Duodenal mucosa (tissue), 2 donors: ENCODE results near the gene CORO7.

Source experiments
- H3K27ac ChIP-seq: one replicate; pipeline ENCODE4 v1.7.0; 2013; ENCODE audit warnings: low read depth, low read length
- H3K27me3 ChIP-seq, 2 donors: one replicate each; pipeline ENCODE4 v1.7.0; 2013; ENCODE audit warnings: low read length in 2 of 2, control low read depth in 1 of 2; ENCODE audit not compliant: insufficient read depth in 2 of 2, control insufficient read depth in 1 of 2
- H3K36me3 ChIP-seq, 2 donors: one replicate each; pipeline ENCODE4 v1.7.0; 2013; ENCODE audit warnings: low read length in 2 of 2, control low read depth in 1 of 2; ENCODE audit not compliant: insufficient read depth in 2 of 2, control insufficient read depth in 1 of 2
- H3K4me1 ChIP-seq, 2 donors: one replicate each; pipeline ENCODE4 v1.7.0; 2013; ENCODE audit warnings: low read length in 2 of 2, control low read depth in 1 of 2; ENCODE audit not compliant: insufficient read depth in 2 of 2, control insufficient read depth in 1 of 2
- H3K4me3 ChIP-seq, 2 donors: one replicate each; pipeline ENCODE4 v1.7.0; 2013; ENCODE audit warnings: low read length in 2 of 2, low read depth in 1 of 2
- H3K9ac ChIP-seq, 2 donors: one replicate each; pipeline ENCODE4 v1.7.0; 2013; ENCODE audit warnings: low read length in 2 of 2, low read depth in 1 of 2
- H3K9me3 ChIP-seq, 2 donors: one replicate each; pipeline ENCODE4 v1.7.0; 2013; ENCODE audit warnings: low read length in 2 of 2, control low read depth in 1 of 2; ENCODE audit not compliant: control insufficient read depth in 1 of 2

Gene CORO7

DNA sequence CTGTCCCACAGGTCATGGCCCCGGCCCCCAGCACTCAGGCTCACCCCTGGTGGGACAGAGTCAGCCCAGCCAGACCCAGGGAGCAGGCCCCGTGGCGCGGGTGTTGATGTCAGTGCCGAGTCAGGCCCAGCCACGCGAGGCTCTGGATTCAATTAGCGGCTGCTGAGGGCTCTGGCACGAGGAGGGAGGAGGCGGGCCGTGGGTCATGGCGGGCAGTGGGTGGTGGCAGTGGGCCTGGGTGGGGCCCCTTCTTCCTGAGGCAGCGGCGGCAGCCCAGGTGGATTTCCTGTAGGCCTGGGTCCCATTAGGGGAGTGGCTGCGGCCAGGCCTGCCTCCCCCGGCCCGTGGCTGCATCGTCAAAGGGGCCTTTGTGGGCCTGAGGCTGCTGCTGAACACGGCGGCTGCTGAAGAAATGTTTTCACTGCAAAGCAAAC lies 31.9 kb downstream of the CORO7 start:
- Histone ChIP-seq H3K4me3 (no peak overlapping the region), H3K9ac (no peak overlapping the region), H3K36me3 (peaks cover 8 to 71% of the 10 kb centered on the region in 2 donors), H3K9me3 (no peaks in the 10 kb centered on the region), H3K27me3 (no peaks in the 10 kb centered on the region), H3K27ac (no peak overlapping the region), H3K4me1 (no peaks in the 10 kb centered on the region)

DNA sequence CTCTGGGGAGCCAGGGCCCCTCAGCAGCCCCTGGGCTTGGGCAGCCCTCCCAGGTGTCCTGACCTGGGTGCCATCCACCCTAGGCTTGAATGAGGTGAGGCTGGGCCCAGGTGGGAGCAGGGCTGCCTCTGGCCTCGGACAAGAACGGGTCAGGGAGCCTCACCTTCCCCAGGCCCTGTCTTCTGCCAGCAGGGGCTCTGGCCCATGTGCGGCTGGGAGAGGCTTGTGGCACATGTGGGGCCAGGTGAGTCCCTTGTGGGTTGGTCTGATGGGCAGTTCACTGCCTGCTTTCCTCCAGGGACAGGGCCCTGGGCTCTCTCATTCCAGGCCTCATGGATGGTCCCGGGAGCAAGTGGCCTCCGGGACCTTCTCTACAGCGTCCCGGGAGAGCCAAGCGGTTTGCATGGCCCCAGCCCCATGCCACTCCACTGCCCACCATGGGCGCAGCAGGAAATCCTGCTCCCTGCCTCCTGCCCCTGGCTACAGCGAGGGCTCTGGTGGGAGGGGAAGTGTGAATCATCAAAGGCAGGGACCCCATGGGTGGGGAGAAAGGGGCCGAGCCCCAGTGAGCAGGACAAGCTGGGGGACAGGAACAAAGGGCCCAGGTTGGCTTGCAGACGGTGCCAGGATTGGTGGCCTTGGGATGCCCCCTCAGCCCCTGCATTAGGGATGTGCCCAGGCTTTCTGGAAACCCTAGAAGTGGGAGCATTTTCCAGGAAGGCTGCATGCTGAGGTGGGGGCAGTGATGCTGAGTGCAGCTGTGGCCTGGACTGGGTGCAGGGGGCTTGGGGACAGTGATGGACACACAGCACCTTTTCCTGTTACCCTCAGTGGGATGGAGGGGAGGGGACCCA lies 32.6 kb downstream of the CORO7 start:
- peaks cover 8 to 65% of the 10 kb centered on the region in 2 donors for H3K36me3 ChIP-seq
- no peak overlapping the region for H3K9ac ChIP-seq
- H3K27ac ChIP-seq, result no peak overlapping the region
- no peaks in the 10 kb centered on the region for H3K9me3 ChIP-seq
- no peaks in the 10 kb centered on the region for H3K4me1 ChIP-seq
- H3K27me3 ChIP-seq, result no peaks in the 10 kb centered on the region
- H3K4me3 ChIP-seq, result no peak overlapping the region

DNA sequence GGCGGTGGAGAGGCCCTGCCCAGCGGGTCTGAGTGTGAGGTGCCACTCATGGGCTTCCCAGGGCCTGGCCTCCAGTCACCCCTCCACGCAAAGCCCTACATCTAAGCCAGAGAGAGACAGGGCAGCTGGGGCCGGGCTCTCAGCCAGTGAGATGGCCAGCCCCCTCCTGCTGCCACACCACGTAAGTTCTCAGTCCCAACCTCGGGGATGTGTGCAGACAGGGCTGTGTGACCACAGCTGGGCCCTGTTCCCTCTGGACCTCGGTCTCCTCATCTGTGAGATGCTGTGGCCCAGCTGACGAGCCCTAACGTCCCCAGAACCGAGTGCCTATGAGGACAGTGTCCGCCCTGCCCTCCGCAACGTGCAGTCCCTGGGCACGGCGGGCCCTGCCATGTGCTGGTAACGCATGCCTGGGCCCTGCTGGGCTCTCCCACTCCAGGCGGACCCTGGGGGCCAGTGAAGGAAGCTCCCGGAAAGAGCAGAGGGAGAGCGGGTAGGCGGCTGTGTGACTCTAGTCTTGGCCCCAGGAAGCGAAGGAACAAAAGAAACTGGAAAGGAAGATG lies 33.5 kb downstream of the CORO7 start:
- Histone ChIP-seq H3K9ac (no peak overlapping the region), H3K4me1 (no peaks in the 10 kb centered on the region), H3K36me3 (peaks cover 8 to 57% of the 10 kb centered on the region in 2 donors)

DNA sequence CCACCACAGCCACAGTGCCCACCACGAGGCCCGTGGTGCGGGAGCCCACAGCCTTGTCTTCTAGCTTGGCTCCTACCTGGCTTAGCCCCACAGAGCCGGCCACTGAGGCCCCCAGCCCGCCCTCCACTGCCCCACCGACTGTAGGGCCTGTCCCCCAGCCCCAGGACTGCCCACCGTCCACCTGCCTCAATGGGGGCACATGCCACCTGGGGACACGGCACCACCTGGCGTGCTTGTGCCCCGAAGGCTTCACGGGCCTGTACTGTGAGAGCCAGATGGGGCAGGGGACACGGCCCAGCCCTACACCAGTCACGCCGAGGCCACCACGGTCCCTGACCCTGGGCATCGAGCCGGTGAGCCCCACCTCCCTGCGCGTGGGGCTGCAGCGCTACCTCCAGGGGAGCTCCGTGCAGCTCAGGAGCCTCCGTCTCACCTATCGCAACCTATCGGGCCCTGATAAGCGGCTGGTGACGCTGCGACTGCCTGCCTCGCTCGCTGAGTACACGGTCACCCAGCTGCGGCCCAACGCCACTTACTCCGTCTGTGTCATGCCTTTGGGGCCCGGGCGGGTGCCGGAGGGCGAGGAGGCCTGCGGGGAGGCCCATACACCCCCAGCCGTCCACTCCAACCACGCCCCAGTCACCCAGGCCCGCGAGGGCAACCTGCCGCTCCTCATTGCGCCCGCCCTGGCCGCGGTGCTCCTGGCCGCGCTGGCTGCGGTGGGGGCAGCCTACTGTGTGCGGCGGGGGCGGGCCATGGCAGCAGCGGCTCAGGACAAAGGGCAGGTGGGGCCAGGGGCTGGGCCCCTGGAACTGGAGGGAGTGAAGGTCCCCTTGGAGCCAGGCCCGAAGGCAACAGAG lies 34.2 kb downstream of the CORO7 start:
- no peaks in the 10 kb centered on the region for H3K4me1 ChIP-seq
- no peaks in the 10 kb centered on the region for H3K9me3 ChIP-seq
- H3K9ac ChIP-seq, result no peak overlapping the region
- H3K36me3 ChIP-seq, result peaks cover 8 to 52% of the 10 kb centered on the region in 2 donors
- no peak overlapping the region for H3K27ac ChIP-seq
- H3K4me3 ChIP-seq, result no peak overlapping the region
- no peaks in the 10 kb centered on the region for H3K27me3 ChIP-seq

More for the DNA sequence above, 33.5 kb downstream of the CORO7 start:
- Histone ChIP-seq H3K9me3 (no peaks in the 10 kb centered on the region), H3K27me3 (no peaks in the 10 kb centered on the region), H3K4me3 (no peak overlapping the region), H3K27ac (no peak overlapping the region)

DNA sequence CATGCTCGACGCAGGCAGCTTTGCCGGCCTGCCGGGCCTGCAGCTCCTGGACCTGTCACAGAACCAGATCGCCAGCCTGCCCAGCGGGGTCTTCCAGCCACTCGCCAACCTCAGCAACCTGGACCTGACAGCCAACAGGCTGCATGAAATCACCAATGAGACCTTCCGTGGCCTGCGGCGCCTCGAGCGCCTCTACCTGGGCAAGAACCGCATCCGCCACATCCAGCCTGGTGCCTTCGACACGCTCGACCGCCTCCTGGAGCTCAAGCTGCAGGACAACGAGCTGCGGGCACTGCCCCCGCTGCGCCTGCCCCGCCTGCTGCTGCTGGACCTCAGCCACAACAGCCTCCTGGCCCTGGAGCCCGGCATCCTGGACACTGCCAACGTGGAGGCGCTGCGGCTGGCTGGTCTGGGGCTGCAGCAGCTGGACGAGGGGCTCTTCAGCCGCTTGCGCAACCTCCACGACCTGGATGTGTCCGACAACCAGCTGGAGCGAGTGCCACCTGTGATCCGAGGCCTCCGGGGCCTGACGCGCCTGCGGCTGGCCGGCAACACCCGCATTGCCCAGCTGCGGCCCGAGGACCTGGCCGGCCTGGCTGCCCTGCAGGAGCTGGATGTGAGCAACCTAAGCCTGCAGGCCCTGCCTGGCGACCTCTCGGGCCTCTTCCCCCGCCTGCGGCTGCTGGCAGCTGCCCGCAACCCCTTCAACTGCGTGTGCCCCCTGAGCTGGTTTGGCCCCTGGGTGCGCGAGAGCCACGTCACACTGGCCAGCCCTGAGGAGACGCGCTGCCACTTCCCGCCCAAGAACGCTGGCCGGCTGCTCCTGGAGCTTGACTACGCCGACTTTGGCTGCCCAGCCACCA lies 35.1 kb downstream of the CORO7 start:
- no peak overlapping the region for H3K27ac ChIP-seq
- peaks cover 8 to 45% of the 10 kb centered on the region in 2 donors for H3K36me3 ChIP-seq

DNA sequence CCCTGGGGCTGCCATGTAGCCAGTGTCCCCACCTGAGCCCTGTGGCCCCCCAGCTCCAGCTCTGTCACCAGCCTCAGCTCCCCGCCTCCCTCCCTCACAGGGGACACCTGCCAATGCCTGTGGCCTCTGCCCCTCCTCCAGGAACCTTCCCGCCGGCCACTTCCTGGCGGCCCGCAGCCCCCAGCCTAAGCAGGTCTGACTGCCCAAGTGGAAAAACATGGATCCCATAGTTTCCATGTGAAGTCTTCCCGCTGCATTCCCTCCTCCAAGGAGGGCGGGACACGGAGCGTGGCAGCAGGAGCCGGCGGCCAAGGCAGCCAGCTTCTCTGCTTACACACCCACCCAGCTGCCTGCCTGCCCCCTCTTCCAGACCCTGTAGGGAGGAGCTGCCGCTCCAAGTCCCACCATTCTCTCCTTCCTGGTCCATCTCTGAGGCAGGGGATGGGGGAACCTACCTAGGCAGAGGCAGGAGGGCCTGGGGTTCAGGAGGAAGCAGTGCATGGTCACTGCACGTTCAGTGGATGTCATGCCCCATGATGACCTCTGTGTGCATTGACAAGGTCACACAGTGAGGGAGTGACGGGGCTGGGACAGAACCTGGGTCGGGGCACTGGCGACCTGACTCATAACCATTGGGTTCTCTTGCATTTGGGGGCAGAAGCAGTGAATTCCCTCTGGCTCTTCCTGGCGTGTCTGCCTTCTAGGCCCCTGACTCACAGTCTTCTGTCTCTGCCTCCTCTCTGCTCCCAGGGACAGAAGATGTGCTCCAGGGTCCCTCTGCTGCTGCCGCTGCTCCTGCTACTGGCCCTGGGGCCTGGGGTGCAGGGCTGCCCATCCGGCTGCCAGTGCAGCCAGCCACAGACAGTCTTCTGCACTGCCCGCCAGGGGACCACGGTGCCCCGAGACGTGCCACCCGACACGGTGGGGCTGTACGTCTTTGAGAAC lies 36.0 kb downstream of the CORO7 start:
- Histone ChIP-seq H3K4me1 (no peaks in the 10 kb centered on the region), H3K27me3 (no peaks in the 10 kb centered on the region), H3K27ac (no peak overlapping the region), H3K4me3 (no peak overlapping the region), H3K36me3 (peaks cover 8 to 41% of the 10 kb centered on the region in 2 donors), H3K9me3 (no peaks in the 10 kb centered on the region), H3K9ac (no peak overlapping the region)

More for the DNA sequence above, 35.1 kb downstream of the CORO7 start:
- Histone ChIP-seq H3K4me1 (no peaks in the 10 kb centered on the region), H3K4me3 (no peak overlapping the region), H3K27me3 (no peaks in the 10 kb centered on the region), H3K9ac (no peak overlapping the region), H3K9me3 (no peaks in the 10 kb centered on the region)

DNA sequence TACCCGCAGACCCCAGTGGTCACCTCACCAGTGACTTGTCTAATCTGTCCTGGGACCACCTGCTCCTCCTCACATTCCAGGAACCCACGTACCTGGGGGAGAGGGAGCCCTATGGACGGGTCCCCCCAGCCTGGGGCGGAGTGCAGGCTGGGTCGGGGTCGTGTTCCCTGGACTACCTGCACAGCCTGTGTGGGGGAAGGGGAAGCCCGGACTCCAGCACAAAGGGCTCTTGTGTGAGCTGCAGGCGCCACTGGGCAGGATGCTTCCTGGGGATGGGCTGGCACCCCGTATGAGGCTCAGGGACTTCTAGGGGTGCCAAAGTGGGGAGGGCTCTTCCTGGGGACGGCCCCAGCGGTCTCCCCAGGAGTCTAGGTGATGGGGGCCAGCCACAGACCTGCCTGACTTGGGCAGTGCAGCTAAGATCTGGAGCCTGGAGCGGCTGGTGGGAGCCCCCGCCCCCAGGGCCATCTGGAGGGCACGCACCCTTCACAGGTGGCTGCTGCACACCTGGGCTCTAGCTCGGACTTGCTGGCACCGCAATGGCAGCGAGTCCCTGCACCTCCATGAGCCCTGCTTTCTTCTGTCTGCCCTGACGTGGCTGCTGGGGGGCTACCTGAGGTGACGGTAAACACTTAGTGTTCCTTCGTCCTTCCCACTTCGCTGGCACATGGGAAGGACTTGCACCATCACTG lies 37.3 kb downstream of the CORO7 start:
- Histone ChIP-seq H3K36me3 (peaks cover 3 to 34% of the 10 kb centered on the region in 2 donors), H3K4me3 (no peak overlapping the region), H3K27ac (peak overlapping the region; percentile 20), H3K9me3 (no peaks in the 10 kb centered on the region), H3K27me3 (no peaks in the 10 kb centered on the region), H3K9ac (no peak overlapping the region), H3K4me1 (no peaks in the 10 kb centered on the region)

DNA sequence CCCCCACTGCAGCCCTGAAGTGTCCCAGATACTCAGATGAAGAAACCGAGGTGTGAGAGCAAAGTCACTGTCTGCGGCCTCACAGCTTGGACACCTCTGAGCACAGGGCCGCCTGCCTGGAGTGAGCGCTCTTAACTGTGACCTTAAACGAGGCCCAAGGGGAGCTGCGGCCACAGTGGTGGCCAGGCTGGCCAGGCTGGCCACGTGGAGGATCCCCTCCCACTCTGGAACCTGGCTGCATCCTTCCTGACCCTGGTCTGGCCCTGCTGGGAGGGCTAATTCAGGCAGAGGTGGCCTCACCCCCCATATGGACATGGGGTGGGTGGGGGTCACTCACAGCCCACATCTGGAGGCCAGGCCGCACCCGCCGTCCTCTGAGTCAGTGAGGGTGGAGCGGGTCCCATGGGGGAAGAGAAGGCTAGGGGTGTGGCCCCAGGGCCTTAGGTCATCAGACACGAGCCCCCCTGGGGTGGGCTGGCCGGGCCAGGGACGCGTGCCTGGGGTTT lies 38.2 kb downstream of the CORO7 start:
- Histone ChIP-seq H3K27me3 (no peaks in the 10 kb centered on the region), H3K27ac (no peak overlapping the region), H3K9ac (no peak overlapping the region), H3K4me3 (no peak overlapping the region), H3K36me3 (peaks cover 3 to 26% of the 10 kb centered on the region in 2 donors), H3K9me3 (no peaks in the 10 kb centered on the region), H3K4me1 (peaks cover 0 to 3% of the 10 kb centered on the region in 2 donors)
